Fibroblast of lung (primary cell): Measurements from ENCODE around the gene NDUFAF8. TPM values are rescaled to one million over a fixed set of nuclear protein-coding genes. Genes with fewer than 3 reads are reported as not detected.
A peak's percentile ranks its signal among the peaks of the same experiment; 100 is the strongest.

ENCODE experiments used
- DNase-seq, 2 donors: peaks; one replicate each; pipeline versions ENCODE4 v3.0.0 to v3.0.0-alpha.2; 2010; ENCODE audit warnings: low read depth in 2 of 2
- H2AFZ ChIP-seq: 2 replicates; pipeline ENCODE4 v1.5.1; 2012; ENCODE audit warnings: low read length, control low read depth, inconsistent platforms
- H3K27ac ChIP-seq: 2 replicates; pipeline ENCODE4 v1.5.1; 2011; ENCODE audit warnings: low read length, control low read depth; ENCODE audit not compliant: insufficient read depth
- H3K27me3 ChIP-seq: 2 replicates; pipeline ENCODE4 v1.5.1; 2011; ENCODE audit warnings: mild to moderate bottlenecking, low read length; ENCODE audit not compliant: control insufficient read depth, insufficient read depth
- H3K36me3 ChIP-seq: 2 replicates; pipeline ENCODE4 v1.5.1; 2011; ENCODE audit warnings: low read length; ENCODE audit not compliant: control insufficient read depth, insufficient read depth
- H3K4me1 ChIP-seq: 2 replicates; pipeline ENCODE4 v1.5.1; 2011; ENCODE audit warnings: low read length; ENCODE audit not compliant: control insufficient read depth, insufficient read depth; ENCODE audit errors: extremely low read depth
- H3K4me2 ChIP-seq: 2 replicates; pipeline ENCODE4 v1.5.1; 2011; ENCODE audit warnings: low read length, control low read depth; ENCODE audit not compliant: insufficient read depth; ENCODE audit errors: extremely low read depth
- H3K4me3 ChIP-seq, 4 experiments: fragments of 200-600 bp in 1 of 4; sonication (generic) in 1 of 4; replicated peaks in 1 of 4; 2 replicates each; pipeline ENCODE4 v1.5.1; 2011 to 2016; ENCODE audit warnings: low read length in 4 of 4, low read depth in 3 of 4, mild to moderate bottlenecking in 3 of 4, control low read depth in 2 of 4, inconsistent platforms in 1 of 4, mixed read lengths in 1 of 4; ENCODE audit not compliant: insufficient read depth in 1 of 4; ENCODE audit errors: control extremely low read depth in 1 of 4
- H3K79me2 ChIP-seq: 2 replicates; pipeline ENCODE4 v1.5.1; 2012; ENCODE audit warnings: mild to moderate bottlenecking, low read length, inconsistent platforms; ENCODE audit not compliant: control insufficient read depth, insufficient read depth
- H3K9ac ChIP-seq: 2 replicates; pipeline ENCODE4 v1.5.1; 2011; ENCODE audit warnings: mild to moderate bottlenecking, low read length, control low read depth; ENCODE audit not compliant: insufficient read depth
- H3K9me3 ChIP-seq: 2 replicates; pipeline ENCODE4 v1.5.1; 2012; ENCODE audit warnings: low read depth, low read length; ENCODE audit not compliant: control insufficient read depth, insufficient read depth
- H4K20me1 ChIP-seq: 2 replicates; pipeline ENCODE4 v1.5.1; 2011; ENCODE audit warnings: low read length; ENCODE audit not compliant: control insufficient read depth, insufficient read depth; ENCODE audit errors: extremely low read depth
- EZH2 ChIP-seq: IDR thresholded peaks from 2 replicates; pipeline ENCODE4 v1.5.1; 2012; ENCODE audit warnings: low read length, control low read depth, mild to moderate bottlenecking; ENCODE audit errors: missing control alignments
- polyA plus RNA-seq, 2 donors: library from polyadenylated mRNA; depleted of rRNA in 1 of 2; stranded (reverse) in 1 of 2; unstranded in 1 of 2; fragments of >200 nt; gene quantifications; 2 replicates each; pipeline ENCODE4 v1.2.1, GENCODE V29; 2011 to 2012; ENCODE audit warnings: missing spikeins in 1 of 2
- total RNA-seq: library from RNA; depleted of rRNA; stranded (reverse); fragments of >200 nt; gene quantifications from 2 replicates; pipeline ENCODE4 v1.2.1, GENCODE V29; 2014
- TF ChIP-seq, protein P1 (sequence below), 2 donors: IDR thresholded peaks in 1 of 2; conservative IDR thresholded peaks in 1 of 2; 1 replicate in 1 of 2; 2 replicates in 1 of 2; pipeline ENCODE4 v1.5.1; 2011 to 2012; ENCODE audit warnings: low read length in 2 of 2, control low read depth in 1 of 2, inconsistent platforms in 1 of 2, low read depth in 1 of 2, mild to moderate bottlenecking in 1 of 2

Gene NDUFAF8
- total and polyA plus RNA-seq, 2 donors (not counting 1 experiment from before 2014, with no cell fraction given) = 41.9 to 102 TPM

- Histone ChIP-seq H2AFZ (no peak overlapping the region), H3K4me3 (no peak overlapping the region), H3K79me2 (no peaks in the 10 kb centered on the region), H3K9ac (no peak overlapping the region), H3K4me1 (no peaks in the 10 kb centered on the region), H4K20me1 (no peaks in the 10 kb centered on the region), H3K9me3 (no peaks in the 10 kb centered on the region), H3K4me2 (no peak overlapping the region), H3K27ac (no peak overlapping the region), H3K36me3 (peaks cover 14% of the 10 kb centered on the region), H3K27me3 (no peaks in the 10 kb centered on the region)
- TF ChIP-seq, protein P1, sequence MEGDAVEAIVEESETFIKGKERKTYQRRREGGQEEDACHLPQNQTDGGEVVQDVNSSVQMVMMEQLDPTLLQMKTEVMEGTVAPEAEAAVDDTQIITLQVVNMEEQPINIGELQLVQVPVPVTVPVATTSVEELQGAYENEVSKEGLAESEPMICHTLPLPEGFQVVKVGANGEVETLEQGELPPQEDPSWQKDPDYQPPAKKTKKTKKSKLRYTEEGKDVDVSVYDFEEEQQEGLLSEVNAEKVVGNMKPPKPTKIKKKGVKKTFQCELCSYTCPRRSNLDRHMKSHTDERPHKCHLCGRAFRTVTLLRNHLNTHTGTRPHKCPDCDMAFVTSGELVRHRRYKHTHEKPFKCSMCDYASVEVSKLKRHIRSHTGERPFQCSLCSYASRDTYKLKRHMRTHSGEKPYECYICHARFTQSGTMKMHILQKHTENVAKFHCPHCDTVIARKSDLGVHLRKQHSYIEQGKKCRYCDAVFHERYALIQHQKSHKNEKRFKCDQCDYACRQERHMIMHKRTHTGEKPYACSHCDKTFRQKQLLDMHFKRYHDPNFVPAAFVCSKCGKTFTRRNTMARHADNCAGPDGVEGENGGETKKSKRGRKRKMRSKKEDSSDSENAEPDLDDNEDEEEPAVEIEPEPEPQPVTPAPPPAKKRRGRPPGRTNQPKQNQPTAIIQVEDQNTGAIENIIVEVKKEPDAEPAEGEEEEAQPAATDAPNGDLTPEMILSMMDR (conservative IDR thresholded peaks at IDR 0.05 in 1 of 2, IDR thresholded peaks at IDR 0.05 in 1 of 2; ENCODE audit: low read depth in 1 of 2, low read length in 2 of 2) = peak; percentile 10 to 32
- no peak for TF ChIP-seq EZH2
- no peak for DNase-seq
These were observed 8.9 kb upstream of the NDUFAF8 start for GRCh38 chr17:81230043-81230820.

GRCh38 chr17:81231121-81231645 lies 7.9 kb upstream of the NDUFAF8 start:
- Histone ChIP-seq H3K9ac (no peak overlapping the region), H3K4me3 (no peak overlapping the region), H2AFZ (no peak overlapping the region), H3K27me3 (no peaks in the 10 kb centered on the region), H4K20me1 (no peaks in the 10 kb centered on the region), H3K4me1 (no peaks in the 10 kb centered on the region), H3K79me2 (no peaks in the 10 kb centered on the region), H3K36me3 (peaks cover 15% of the 10 kb centered on the region), H3K4me2 (no peak overlapping the region), H3K9me3 (no peaks in the 10 kb centered on the region), H3K27ac (no peak overlapping the region)
- DNase-seq = no peak
- TF ChIP-seq EZH2 = no peak
- TF ChIP-seq, protein P1 (conservative IDR thresholded peaks at IDR 0.05 in 1 of 2, IDR thresholded peaks at IDR 0.05 in 1 of 2; ENCODE audit: low read depth in 1 of 2, low read length in 2 of 2) = no peak

DNA sequence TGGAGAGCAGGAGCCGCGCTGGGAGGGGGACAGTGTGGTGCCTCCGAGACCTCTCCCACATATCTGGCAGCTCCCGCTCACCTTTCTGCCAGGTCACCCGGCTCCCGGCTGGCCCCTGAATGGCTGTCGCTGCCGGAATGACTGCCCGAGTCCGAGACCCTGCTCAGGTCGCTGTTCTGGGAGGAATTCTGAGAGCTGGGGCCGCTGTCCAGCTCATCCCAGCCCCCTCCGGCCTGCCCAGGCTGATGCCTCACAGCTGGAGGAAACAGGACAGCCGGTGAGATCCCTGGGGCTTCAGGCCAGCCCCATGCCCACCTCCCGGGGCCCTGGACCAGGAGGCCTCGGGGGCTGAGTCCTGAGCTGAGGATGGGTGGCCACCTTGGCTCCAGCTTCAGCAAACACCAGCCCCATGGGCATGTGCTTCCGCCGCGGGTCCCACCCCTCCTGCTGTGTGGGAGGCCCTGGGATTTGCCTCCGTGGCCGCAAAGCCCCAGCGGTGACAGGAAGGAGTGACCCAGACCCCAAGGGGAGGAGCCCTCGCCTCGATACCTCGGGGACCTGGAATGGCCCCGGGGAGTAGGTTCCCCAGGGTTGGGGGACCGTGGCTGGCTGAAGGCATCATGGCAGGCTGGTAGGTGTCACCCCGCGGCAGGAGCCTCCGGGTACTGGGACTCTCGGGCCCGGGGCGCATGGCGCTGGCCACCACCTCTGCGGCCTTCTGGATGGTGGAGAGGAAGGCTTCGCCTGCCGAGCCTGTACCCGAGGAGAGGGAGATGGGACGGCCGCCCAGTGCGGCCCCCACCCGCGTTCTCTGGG lies 7.1 kb upstream of the NDUFAF8 start:
- DNase-seq = no peak
- H3K27ac ChIP-seq = no peak overlapping the region
- no peaks in the 10 kb centered on the region for H3K27me3 ChIP-seq
- H3K4me2 ChIP-seq = no peak overlapping the region
- TF ChIP-seq, protein P1 (conservative IDR thresholded peaks at IDR 0.05 in 1 of 2, IDR thresholded peaks at IDR 0.05 in 1 of 2; ENCODE audit: low read depth in 1 of 2, low read length in 2 of 2) = no peak
- TF ChIP-seq EZH2 = no peak
- H3K9me3 ChIP-seq = no peaks in the 10 kb centered on the region
- no peak overlapping the region for H3K9ac ChIP-seq
- peaks cover 15% of the 10 kb centered on the region for H3K36me3 ChIP-seq
- H2AFZ ChIP-seq = no peak overlapping the region
- no peaks in the 10 kb centered on the region for H3K79me2 ChIP-seq
- H3K4me1 ChIP-seq = peaks cover under 1% of the 10 kb centered on the region
- H3K4me3 ChIP-seq = no peak overlapping the region
- no peaks in the 10 kb centered on the region for H4K20me1 ChIP-seq
